ENCODE measurements around the gene ZNF397. TPM values are rescaled to one million over a fixed set of nuclear protein-coding genes. Genes with fewer than 3 reads are reported as not detected.

The ZNF397 gene
- total RNA-seq, 1 experiment from 2014 or later: 23.8 TPM

- Histone ChIP-seq H3K9ac (ENCODE audit: low read length) (no peak overlapping the region), H3K9me3 (ENCODE audit: control insufficient read depth in 1 of 2, insufficient read depth in 1 of 2, low read depth in 1 of 2, low read length in 2 of 2) (no peaks in the 10 kb centered on the region), H4K20me1 (ENCODE audit: insufficient read depth) (no peaks in the 10 kb centered on the region), H3K79me2 (ENCODE audit: insufficient read depth, low read length) (peaks cover 7% of the 10 kb centered on the region), H3K4me1 (ENCODE audit: control insufficient read depth in 1 of 2, insufficient read depth in 2 of 2, low read length in 2 of 2) (peaks cover 4 to 6% of the 10 kb centered on the region in 2 experiments; a peak in 3 of 4 replicates), H3K36me3 (ENCODE audit: control insufficient read depth in 1 of 2, insufficient read depth in 2 of 2, low read length in 2 of 2) (no peaks in the 10 kb centered on the region), H3K9me2 (ENCODE audit: insufficient read depth) (no peaks in the 10 kb centered on the region), H2AFZ (ENCODE audit: low read depth, low read length, poor library complexity, severe bottlenecking) (no peak overlapping the region), H3K4me3 (replicated peaks in 1 of 2; ENCODE audit: low read depth in 1 of 2, low read length in 2 of 2) (no peak overlapping the region), H3K27ac (ENCODE audit: low read depth, low read length) (no peak overlapping the region), H3K27me3 (ENCODE audit: insufficient read depth, low read length) (no peaks in the 10 kb centered on the region), H3K4me2 (ENCODE audit: low read length) (no peak overlapping the region)
- ChIA-PET CTCF (no interaction called here), POLR2A (no interaction called here), RAD21 (ENCODE audit: low non-redundant PET in 1 of 2, low total read pairs in 2 of 2, uncharacterized antibody in 2 of 2, unreplicated experiment in 2 of 2) (no interaction called here)
- ATAC-seq (no peak), DNase-seq (ENCODE audit: low read depth, low spot score) (no peak)
- TF ChIP-seq REST (IDR thresholded peaks at IDR 0.05; ENCODE audit: low read depth) (no peak), EGR1 (IDR thresholded peaks at IDR 0.05; ENCODE audit: low read depth) (no peak), POLR2AphosphoS5 (IDR thresholded peaks at IDR 0.05; ENCODE audit: low read depth, low read length) (no peak), EZH2 (IDR thresholded peaks at IDR 0.05) (no peak), EZH2phosphoT487 (IDR thresholded peaks at IDR 0.05; ENCODE audit: borderline replicate concordance) (no peak), FOSL1 (IDR thresholded peaks at IDR 0.05; ENCODE audit: low read depth) (no peak), CTCF (IDR thresholded peaks at IDR 0.05 in 2 of 3, conservative IDR thresholded peaks at IDR 0.05 in 1 of 3; ENCODE audit: borderline replicate concordance in 1 of 3, insufficient read depth in 1 of 3, low read depth in 2 of 3, low read length in 2 of 3) (no peak), YY1 (IDR thresholded peaks at IDR 0.05; ENCODE audit: extremely low read depth, insufficient replicate concordance, low read depth, low read length) (no peak), SP1 (IDR thresholded peaks at IDR 0.05; ENCODE audit: low read depth) (no peak), ZBTB33 (IDR thresholded peaks at IDR 0.05; ENCODE audit: extremely low read depth, insufficient replicate concordance, low read length) (no peak), RAD21 (IDR thresholded peaks at IDR 0.05; ENCODE audit: low read depth) (no peak), ATF3 (IDR thresholded peaks at IDR 0.05) (no peak), TCF7L2 (IDR thresholded peaks at IDR 0.05; ENCODE audit: borderline replicate concordance, extremely low read depth, insufficient read depth, insufficient read length) (no peak), SIN3A (IDR thresholded peaks at IDR 0.05; ENCODE audit: low read depth) (no peak), CBX3 (IDR thresholded peaks at IDR 0.05; ENCODE audit: low read depth) (no peak)
- TF ChIP-seq, protein P1, sequence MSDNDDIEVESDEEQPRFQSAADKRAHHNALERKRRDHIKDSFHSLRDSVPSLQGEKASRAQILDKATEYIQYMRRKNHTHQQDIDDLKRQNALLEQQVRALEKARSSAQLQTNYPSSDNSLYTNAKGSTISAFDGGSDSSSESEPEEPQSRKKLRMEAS (IDR thresholded peaks at IDR 0.05): no peak
- BruUV-seq (replicated peaks): no TSS peak
- intact Hi-C loops (cut with micrococcal nuclease): loop anchor here (5.0 to 10.0 kb wide), 3 partner anchors 111 to 268 kb away; partner anchors contain the start of gene ZNF396
Observed at GRCh38 chr18:35236571-35237363, 4.1 kb upstream of the ZNF397 start.
